ENCODE results near the gene TMPRSS2.
"Not testable (repeated sequence)": the region's sequence is repeated elsewhere in the genome, so short reads cannot be mapped to it uniquely, and the experiment has no call there.

GRCh38 chr21:41420998-41421397, 87.0 kb downstream of the TMPRSS2 start:
- TF ChIP-seq CTCF, POLR2A, POLR2AphosphoS5 (IDR thresholded peaks at IDR 0.05): not testable (repeated sequence)

Data from gastroesophageal sphincter (tissue), 3 donors.